Measurements from ENCODE around the gene ACE2. TPM values are rescaled to one million over a fixed set of nuclear protein-coding genes. Genes with fewer than 3 reads are reported as not detected.

The ACE2 gene
- total and polyA plus RNA-seq, 2 of the 8 experiments (the other 6 are each of a cell fraction or from before 2014, with no cell fraction given) = 0.06 TPM; not detected in 1

DNA sequence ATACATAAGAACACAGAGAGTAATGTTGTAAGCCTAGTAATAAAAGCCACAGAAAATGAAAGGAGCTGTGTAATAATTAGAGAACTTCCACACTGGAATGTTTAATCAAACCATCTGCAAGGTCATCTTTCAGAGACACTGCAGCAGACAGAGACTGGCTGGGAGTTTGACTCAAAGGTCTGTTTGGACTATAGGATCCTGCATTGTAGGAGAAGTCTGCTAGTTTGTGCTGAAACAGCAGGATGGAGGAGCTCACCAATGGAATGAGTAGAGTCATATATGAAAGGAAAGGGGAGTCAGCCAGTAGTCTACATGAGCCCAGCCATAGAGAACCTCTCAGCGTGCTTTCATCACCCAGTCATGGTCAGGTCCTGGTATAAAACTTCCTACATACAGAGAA, 4.5 kb upstream of the ACE2 start:
- H3K79me1 ChIP-seq (ENCODE audit: low read depth, low read length) = no peaks in the 10 kb centered on the region
- H3K27me3 ChIP-seq (replicated peaks in 1 of 4; ENCODE audit: control insufficient read depth in 3 of 4, extremely low read depth in 1 of 4, insufficient read depth in 3 of 4, low read length in 3 of 4) = no peaks in the 10 kb centered on the region
- CTCF ChIA-PET (ENCODE audit: partially characterized antibody) = no interaction called here

More for the DNA sequence above, 4.5 kb upstream of the ACE2 start:
- H2BK20ac ChIP-seq (ENCODE audit: low read length) = no peak overlapping the region
- FAIRE-seq (no peak), DNase-seq (ENCODE audit: low read depth in 1 of 2, low spot score in 2 of 2) (no peak)
- no peak overlapping the region for H2BK15ac ChIP-seq (ENCODE audit: low read length)
- no peak overlapping the region for H4K91ac ChIP-seq (replicated peaks; ENCODE audit: insufficient read length, low read length)
- no peak overlapping the region for H3K9ac ChIP-seq (replicated peaks in 1 of 4; ENCODE audit: extremely low read depth in 1 of 4, low read depth in 3 of 4, low read length in 3 of 4)
- H4K20me1 ChIP-seq (replicated peaks in 1 of 2; ENCODE audit: control insufficient read depth in 1 of 2, insufficient read depth in 2 of 2, low read length in 2 of 2) = no peaks in the 10 kb centered on the region
- H2AK5ac ChIP-seq (ENCODE audit: low read depth, low read length) = no peak overlapping the region
- H4K8ac ChIP-seq (ENCODE audit: extremely low read depth, insufficient read depth, low read length) = no peak overlapping the region
- H2AFZ ChIP-seq (ENCODE audit: low read length) = no peak overlapping the region
- H3K4me1 ChIP-seq (replicated peaks in 1 of 4; ENCODE audit: control insufficient read depth in 3 of 4, insufficient read depth in 4 of 4, low read length in 3 of 4) = no peaks in the 10 kb centered on the region
- H2BK5ac ChIP-seq (ENCODE audit: low read depth, low read length) = no peak overlapping the region
- H2BK12ac ChIP-seq (ENCODE audit: low read depth, low read length) = no peak overlapping the region
- no peak overlapping the region for H3K18ac ChIP-seq (ENCODE audit: extremely low read depth, low read length)
- no peak overlapping the region for H4K5ac ChIP-seq (ENCODE audit: insufficient read length, low read depth, low read length)
- no peak overlapping the region for H3K27ac ChIP-seq (ENCODE audit: low read depth, low read length)
- H3K4me2 ChIP-seq (ENCODE audit: insufficient read depth in 1 of 2, low read depth in 2 of 2, low read length in 2 of 2) = no peak overlapping the region
- H3K4ac ChIP-seq (replicated peaks; ENCODE audit: insufficient read length, low read depth, low read length) = no peak overlapping the region
- no peak overlapping the region for H3K56ac ChIP-seq (replicated peaks; ENCODE audit: insufficient read length, low read depth, low read length)
- no peaks in the 10 kb centered on the region for H3K23me2 ChIP-seq (ENCODE audit: low read depth, low read length)
- H3K4me3 ChIP-seq (ENCODE audit: extremely low read depth in 1 of 4, insufficient read depth in 2 of 4, low read depth in 3 of 4, low read length in 4 of 4) = no peak overlapping the region
- H3K36me3 ChIP-seq (ENCODE audit: control insufficient read depth in 2 of 4, insufficient read depth in 4 of 4, low read length in 3 of 4) = no peaks in the 10 kb centered on the region
- H3K79me2 ChIP-seq (ENCODE audit: control insufficient read depth in 1 of 2, insufficient read depth in 2 of 2, low read length in 2 of 2) = no peaks in the 10 kb centered on the region
- TF ChIP-seq FOSL1 (IDR thresholded peaks at IDR 0.05; ENCODE audit: insufficient read depth, low read depth, low read length) = no peak
- TF ChIP-seq TCF12 (IDR thresholded peaks at IDR 0.05; ENCODE audit: low read depth, low read length) = no peak
- WGBS, 2 experiments (ENCODE audit: extremely low coverage in 1 of 2, insufficient coverage in 1 of 2, insufficient read length in 1 of 2, insufficient replicate concordance in 2 of 2, low coverage in 1 of 2, low lambda C conversion rate in 2 of 2, missing lambda C conversion rate in 1 of 2) = 100% methylated on average over 1 of the region's 1 CpG; no CpG with 5 or more reads in 1 of the 2 experiments
- H3K23ac ChIP-seq (ENCODE audit: insufficient read length) = no peak overlapping the region
- POLR2A ChIA-PET (ENCODE audit: partially characterized antibody) = no interaction called here
- no peaks in the 10 kb centered on the region for H3K9me3 ChIP-seq (ENCODE audit: insufficient read depth in 2 of 2, low read depth in 1 of 2, low read length in 1 of 2)
- no peak overlapping the region for H3K14ac ChIP-seq (ENCODE audit: insufficient read length)
- no peak overlapping the region for H2BK120ac ChIP-seq (replicated peaks; ENCODE audit: low read depth, low read length)
